Mesendoderm (in vitro differentiated cells): Measurements from ENCODE around the gene HOXA5.

ENCODE experiments used
- DNase-seq: peaks from one replicate; pipeline ENCODE4 v3.0.0; 2013
- H2AK5ac ChIP-seq: 2 replicates; pipeline ENCODE4 v1.6.1; 2013; ENCODE audit warnings: low read length, inconsistent platforms
- H2BK120ac ChIP-seq: 2 replicates; pipeline ENCODE4 v1.6.1; 2013; ENCODE audit warnings: low read depth, mild to moderate bottlenecking, low read length, moderate library complexity, mixed read lengths
- H2BK15ac ChIP-seq: replicated peaks from 2 replicates; pipeline ENCODE4 v1.6.1; 2013; ENCODE audit warnings: low read depth, mild to moderate bottlenecking, moderate library complexity
- H2BK5ac ChIP-seq: 2 replicates; pipeline ENCODE4 v1.6.1; 2013; ENCODE audit warnings: low read length, inconsistent platforms
- H3K18ac ChIP-seq: 2 replicates; pipeline ENCODE4 v1.6.1; 2013; ENCODE audit warnings: mild to moderate bottlenecking, low read length, mixed read lengths
- H3K23ac ChIP-seq: one replicate; pipeline ENCODE4 v1.6.1; 2013; ENCODE audit warnings: low read length
- H3K27ac ChIP-seq: 2 replicates; pipeline ENCODE4 v1.5.1; 2013; ENCODE audit warnings: low read depth, mild to moderate bottlenecking, inconsistent platforms, low read length, moderate library complexity
- H3K27me3 ChIP-seq: 2 replicates; pipeline ENCODE4 v1.6.1; 2013; ENCODE audit warnings: low read length, control low read depth, mild to moderate bottlenecking, inconsistent platforms; ENCODE audit not compliant: insufficient read depth, poor library complexity
- H3K36me3 ChIP-seq: 2 replicates; pipeline ENCODE4 v1.6.1; 2013; ENCODE audit warnings: low read length, inconsistent platforms; ENCODE audit not compliant: control insufficient read depth, insufficient read depth
- H3K4ac ChIP-seq: one replicate; pipeline ENCODE4 v1.6.1; 2013; ENCODE audit warnings: low read depth, mild to moderate bottlenecking, low read length, moderate library complexity
- H3K4me1 ChIP-seq: 2 replicates; pipeline ENCODE4 v1.6.1; 2013; ENCODE audit warnings: low read depth, low read length, inconsistent platforms; ENCODE audit not compliant: control insufficient read depth
- H3K4me2 ChIP-seq: 2 replicates; pipeline ENCODE4 v1.6.1; 2013; ENCODE audit warnings: low read length
- H3K4me3 ChIP-seq: 2 replicates; pipeline ENCODE4 v1.5.1; 2013; ENCODE audit warnings: mild to moderate bottlenecking, low read length
- H3K56ac ChIP-seq: one replicate; pipeline ENCODE4 v1.6.1; 2013; ENCODE audit warnings: low read length
- H3K79me1 ChIP-seq: 2 replicates; pipeline ENCODE4 v1.6.1; 2013; ENCODE audit warnings: low read length, inconsistent platforms
- H3K79me2 ChIP-seq: 2 replicates; pipeline ENCODE4 v1.6.1; 2013; ENCODE audit warnings: mild to moderate bottlenecking, low read length; ENCODE audit not compliant: control insufficient read depth, insufficient read depth
- H3K9ac ChIP-seq: 2 replicates; pipeline ENCODE4 v1.6.1; 2013; ENCODE audit warnings: low read length, inconsistent platforms
- H4K5ac ChIP-seq: one replicate; pipeline ENCODE4 v1.6.1; 2013; ENCODE audit warnings: low read length
- H4K8ac ChIP-seq: one replicate; pipeline ENCODE4 v1.6.1; 2013; ENCODE audit warnings: low read depth, mild to moderate bottlenecking, control low read depth, low read length, moderate library complexity
- WGBS: extraction: QIAGEN DNeasy Blood & Tissue Kit; methylation state at CpG from one replicate; pipeline ENCODE4 v1.1.7; 2013; ENCODE audit warnings: low lambda C conversion rate, missing lambda C conversion rate; ENCODE audit not compliant: insufficient coverage; ENCODE audit errors: extremely low coverage; 5-methylcytosine and 5-hydroxymethylcytosine counted together

HOXA5 gene

DNA sequence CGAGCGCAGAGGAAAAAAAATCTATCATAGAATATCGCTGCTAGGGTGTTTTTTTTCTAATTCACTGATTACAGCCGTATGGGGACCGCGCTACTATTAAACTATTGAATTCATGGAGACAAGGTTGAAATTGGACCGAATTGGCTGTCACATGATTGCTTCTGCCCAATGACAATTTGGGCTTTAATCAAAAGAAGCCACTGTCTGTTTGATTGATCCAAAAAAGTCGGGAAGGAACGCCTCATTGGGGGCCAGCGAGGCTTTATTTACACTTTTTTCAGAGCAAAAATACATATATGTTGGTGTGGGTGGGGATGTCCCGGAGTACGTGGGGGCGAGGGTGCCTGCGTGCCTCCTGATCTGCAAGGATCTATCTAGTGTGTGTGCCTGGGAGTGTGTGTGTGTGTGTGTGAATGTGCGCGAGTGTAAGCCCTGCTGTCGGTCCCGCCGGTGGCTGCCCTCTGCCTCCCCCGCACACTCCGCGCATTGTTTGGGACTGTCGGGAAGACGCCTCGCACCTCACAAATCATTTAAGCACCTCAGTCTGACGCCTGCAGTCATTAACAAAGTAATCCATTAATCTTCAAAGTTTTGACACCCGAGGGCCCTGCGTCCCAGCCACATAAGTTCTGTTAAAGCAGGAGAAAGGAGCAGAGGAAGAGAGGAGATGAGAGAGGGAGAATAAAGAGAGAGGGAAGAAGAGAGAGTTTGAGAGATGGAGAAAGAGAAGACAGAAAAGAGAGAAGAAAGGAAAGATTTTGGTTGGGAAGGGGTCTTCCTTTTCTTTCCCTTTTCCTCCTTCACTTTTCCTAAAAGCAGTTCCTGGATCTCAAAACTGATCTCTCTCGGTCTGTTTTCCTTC lies 40.7 kb downstream of the HOXA5 start, which contains the start of gene HOXA2:
TSS of gene HOXA2 (minus strand) at position 103 of the 862 bp plus-strand sequence. CDS start 183 bp downstream, outside the sequence.
- H3K27me3 ChIP-seq = peaks cover 88% of the 10 kb centered on the region
- H3K27ac ChIP-seq = no peak within 1 kb of the TSS

DNA sequence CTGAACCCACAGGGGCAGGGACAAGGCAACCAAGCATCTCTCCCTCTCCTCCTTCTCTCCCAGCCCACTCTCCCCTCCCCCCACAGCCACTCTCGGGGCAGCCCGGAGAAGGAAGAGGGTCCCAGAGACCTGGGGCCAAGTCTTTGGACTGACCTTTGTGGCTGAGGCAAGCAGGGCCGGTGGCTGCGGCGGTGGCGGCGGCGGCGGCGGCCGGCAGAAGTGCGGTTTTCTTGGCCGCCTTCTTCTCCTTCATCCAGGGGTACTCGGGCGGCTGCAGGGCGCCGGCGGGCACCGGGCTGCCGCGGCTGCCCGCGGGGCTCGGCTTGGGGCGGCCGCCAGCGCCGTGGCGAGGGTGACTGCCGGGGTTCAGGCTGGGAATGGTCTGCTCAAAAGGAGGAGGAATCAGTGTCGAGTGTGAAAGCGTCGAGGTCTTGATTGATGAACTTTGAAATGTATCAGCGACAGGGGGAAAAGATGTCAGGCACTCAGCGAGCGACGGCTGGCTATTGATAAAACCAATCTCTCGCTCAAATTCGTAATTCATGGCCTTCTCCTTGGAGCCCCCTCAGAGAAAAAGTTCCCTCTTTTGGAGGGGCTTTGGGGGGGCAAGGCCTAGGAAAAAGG lies 41.4 kb downstream of the HOXA5 start:
- no peak overlapping the region for H3K56ac ChIP-seq
- peaks cover 89% of the 10 kb centered on the region for H3K27me3 ChIP-seq
- H3K4me3 ChIP-seq = no peak overlapping the region
- no peak overlapping the region for H3K23ac ChIP-seq
- H3K79me1 ChIP-seq = no peaks in the 10 kb centered on the region
- H3K79me2 ChIP-seq = no peaks in the 10 kb centered on the region
- H2AK5ac ChIP-seq = no peak overlapping the region
- H3K36me3 ChIP-seq = no peaks in the 10 kb centered on the region
- H3K9ac ChIP-seq = no peak overlapping the region
- H3K27ac ChIP-seq = no peak overlapping the region
- H2BK5ac ChIP-seq = no peak overlapping the region
- H4K8ac ChIP-seq = no peak overlapping the region
- H3K4me1 ChIP-seq = no peaks in the 10 kb centered on the region
- no peak overlapping the region for H3K4ac ChIP-seq
- no peak for DNase-seq
- no peak overlapping the region for H2BK15ac ChIP-seq
- no peak overlapping the region for H4K5ac ChIP-seq
- no peak overlapping the region for H2BK120ac ChIP-seq
- H3K4me2 ChIP-seq = no peak overlapping the region
- no peak overlapping the region for H3K18ac ChIP-seq
- WGBS = no CpG with 5 or more reads among the region's 39 CpGs

More for the DNA sequence above, 40.7 kb downstream of the HOXA5 start, which contains the start of gene HOXA2:
- Histone ChIP-seq H3K9ac (no peak within 1 kb of the TSS), H3K4me2 (no peak within 1 kb of the TSS), H3K79me1 (no peaks in the 10 kb centered on the region), H3K4me3 (no peak within 1 kb of the TSS), H3K36me3 (no peaks in the 10 kb centered on the region), H3K23ac (no peak within 1 kb of the TSS), H2BK15ac (no peak within 1 kb of the TSS), H3K4me1 (no peaks in the 10 kb centered on the region), H3K79me2 (no peaks in the 10 kb centered on the region), H3K4ac (no peak within 1 kb of the TSS), H4K8ac (no peak within 1 kb of the TSS), H2AK5ac (no peak within 1 kb of the TSS), H2BK120ac (no peak within 1 kb of the TSS), H4K5ac (no peak within 1 kb of the TSS), H3K56ac (no peak within 1 kb of the TSS), H2BK5ac (no peak within 1 kb of the TSS), H3K18ac (no peak within 1 kb of the TSS)
- no peak for DNase-seq
- no CpG with 5 or more reads among the region's 29 CpGs for WGBS

DNA sequence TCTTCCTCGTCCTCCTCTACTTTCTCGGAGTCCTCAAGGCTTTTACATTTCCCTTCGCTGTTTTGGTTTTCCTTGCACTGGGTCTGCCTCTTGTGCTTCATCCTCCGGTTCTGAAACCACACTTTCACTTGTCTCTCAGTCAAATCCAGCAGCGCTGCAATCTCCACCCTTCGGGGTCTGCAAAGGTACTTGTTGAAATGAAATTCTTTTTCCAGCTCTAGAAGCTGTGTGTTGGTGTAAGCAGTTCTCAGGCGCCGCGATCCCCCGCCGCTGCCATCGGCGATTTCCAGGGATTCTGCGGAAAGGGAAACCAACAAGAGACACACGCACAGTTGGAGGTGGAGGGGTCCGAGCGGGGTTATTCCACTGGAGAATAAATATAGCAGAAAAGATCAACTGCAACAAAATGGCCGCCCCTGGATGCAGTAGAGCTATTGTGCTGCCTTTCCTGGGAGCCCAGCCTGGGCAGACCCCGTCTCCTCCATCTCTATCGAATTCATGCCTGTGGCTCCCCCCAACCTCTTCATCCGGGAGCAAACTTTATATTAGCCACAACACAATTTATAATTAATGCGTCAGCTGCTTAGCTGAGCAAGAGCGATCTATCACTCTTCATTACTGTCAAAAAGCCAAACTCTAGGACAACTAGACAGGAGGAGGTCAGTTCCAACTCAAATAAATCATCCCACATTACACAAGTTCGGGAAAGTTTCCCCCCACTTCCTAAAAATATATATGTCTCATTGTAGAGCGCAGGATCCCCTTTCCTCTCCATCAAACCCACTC lies 42.1 kb downstream of the HOXA5 start:
- Histone ChIP-seq H2BK120ac (no peak overlapping the region), H3K4me2 (peak overlapping the region; percentile 21), H3K9ac (no peak overlapping the region), H3K4me3 (no peak overlapping the region), H3K27me3 (peaks cover 93% of the 10 kb centered on the region), H2BK5ac (no peak overlapping the region), H2AK5ac (no peak overlapping the region), H2BK15ac (no peak overlapping the region), H3K36me3 (no peaks in the 10 kb centered on the region), H4K5ac (no peak overlapping the region), H3K4ac (no peak overlapping the region), H3K27ac (no peak overlapping the region), H3K23ac (no peak overlapping the region), H4K8ac (no peak overlapping the region), H3K18ac (no peak overlapping the region), H3K79me1 (no peaks in the 10 kb centered on the region), H3K4me1 (no peaks in the 10 kb centered on the region), H3K56ac (no peak overlapping the region), H3K79me2 (no peaks in the 10 kb centered on the region)
- no peak for DNase-seq
- WGBS = no CpG with 5 or more reads among the region's 25 CpGs

DNA sequence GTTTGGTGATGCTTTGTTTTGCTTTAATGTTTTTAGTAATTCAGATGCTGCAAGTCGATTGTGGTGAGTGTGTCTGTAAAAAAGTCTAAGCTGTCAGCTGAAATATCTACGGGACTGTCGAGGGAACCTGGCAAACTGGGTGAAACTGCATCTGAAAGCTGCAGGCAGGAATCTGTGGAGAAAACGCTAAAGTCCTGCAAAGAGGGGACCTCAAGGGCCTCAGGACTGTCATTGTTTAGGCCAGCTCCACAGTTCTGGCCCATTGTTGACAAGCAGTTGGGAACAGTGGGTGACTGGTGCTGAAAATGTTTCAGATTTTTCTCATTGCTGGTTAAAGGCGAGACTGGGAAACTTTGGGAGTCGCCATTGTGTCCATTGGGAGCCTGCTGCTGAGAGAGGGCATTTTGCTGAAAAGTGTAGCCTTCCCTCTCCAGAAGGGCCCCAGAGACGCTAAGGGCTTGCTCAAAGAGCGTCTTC lies 42.7 kb downstream of the HOXA5 start:
- no peaks in the 10 kb centered on the region for H3K79me1 ChIP-seq
- H2AK5ac ChIP-seq = no peak overlapping the region
- H3K18ac ChIP-seq = no peak overlapping the region
- H3K4me2 ChIP-seq = peak overlapping the region; percentile 21
- H3K27ac ChIP-seq = no peak overlapping the region
- DNase-seq = peak; percentile 63
- peaks cover 88% of the 10 kb centered on the region for H3K27me3 ChIP-seq
- H2BK5ac ChIP-seq = no peak overlapping the region
- no peak overlapping the region for H2BK120ac ChIP-seq
- no peaks in the 10 kb centered on the region for H3K79me2 ChIP-seq
- no peak overlapping the region for H4K5ac ChIP-seq
- no peak overlapping the region for H2BK15ac ChIP-seq
- no peak overlapping the region for H3K4me3 ChIP-seq
- WGBS = no CpG with 5 or more reads among the region's 8 CpGs
- no peak overlapping the region for H4K8ac ChIP-seq
- no peak overlapping the region for H3K23ac ChIP-seq
- no peak overlapping the region for H3K56ac ChIP-seq
- no peaks in the 10 kb centered on the region for H3K4me1 ChIP-seq
- H3K9ac ChIP-seq = no peak overlapping the region
- H3K36me3 ChIP-seq = no peaks in the 10 kb centered on the region
- H3K4ac ChIP-seq = no peak overlapping the region

DNA sequence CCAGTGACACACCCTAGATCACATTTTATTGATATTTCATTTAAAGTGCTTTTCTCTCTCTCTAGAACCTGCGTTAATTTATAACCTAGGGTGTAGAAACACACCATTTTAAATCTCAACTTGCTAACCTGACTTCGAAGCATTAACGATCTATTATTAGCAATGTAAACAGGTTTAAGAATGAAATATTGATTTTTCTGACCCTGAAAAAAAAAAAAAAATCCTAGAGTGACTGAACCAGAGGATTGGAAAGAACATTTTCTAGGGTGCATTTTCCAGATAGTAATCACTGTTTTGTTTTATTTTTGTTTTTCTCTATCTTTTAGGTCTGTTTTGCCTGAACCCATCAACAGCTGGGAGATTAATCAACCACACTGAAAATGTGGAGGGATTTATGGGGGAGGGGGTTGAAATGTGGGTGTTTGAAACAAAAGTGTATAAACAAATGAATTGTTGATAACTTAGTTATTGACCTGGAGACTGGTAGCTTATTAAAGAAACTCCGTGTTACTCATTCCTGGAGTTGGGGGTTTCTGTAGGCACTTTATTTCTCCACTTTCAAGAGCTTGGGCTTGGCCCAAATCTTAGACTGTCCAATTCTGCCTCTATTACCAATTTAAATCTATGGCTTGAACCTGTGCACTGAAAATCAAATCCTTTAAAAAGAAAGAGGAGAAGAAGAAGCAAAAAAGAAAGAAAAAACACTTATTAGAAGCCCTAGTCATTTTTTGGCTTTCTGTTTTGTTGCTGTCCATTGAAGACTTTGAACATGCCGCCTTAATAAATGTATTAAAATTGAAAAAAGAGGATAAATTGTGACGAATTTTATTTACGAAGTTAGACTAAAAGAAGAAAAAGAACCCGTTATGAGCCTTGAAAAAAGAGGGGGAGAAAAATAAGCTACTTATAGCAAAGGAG lies 43.8 kb downstream of the HOXA5 start:
- WGBS = no CpG with 5 or more reads among the region's 8 CpGs
- Histone ChIP-seq H3K56ac (no peak overlapping the region), H3K27me3 (peaks cover 89% of the 10 kb centered on the region), H3K18ac (no peak overlapping the region), H3K36me3 (no peaks in the 10 kb centered on the region), H3K79me1 (no peaks in the 10 kb centered on the region), H4K8ac (no peak overlapping the region), H3K4ac (no peak overlapping the region), H3K27ac (no peak overlapping the region), H3K79me2 (no peaks in the 10 kb centered on the region), H2BK15ac (no peak overlapping the region), H2BK120ac (no peak overlapping the region), H2AK5ac (no peak overlapping the region), H3K9ac (no peak overlapping the region), H3K4me3 (no peak overlapping the region), H2BK5ac (no peak overlapping the region), H3K4me1 (no peaks in the 10 kb centered on the region), H4K5ac (no peak overlapping the region), H3K23ac (no peak overlapping the region), H3K4me2 (no peak overlapping the region)
- no peak for DNase-seq
